B cell (primary cell): ENCODE data around the gene NFKBIB. TPM values are rescaled to one million over a fixed set of nuclear protein-coding genes. Genes with fewer than 3 reads are reported as not detected.
"Not testable (repeated sequence)": the region's sequence is repeated elsewhere in the genome, so short reads cannot be mapped to it uniquely, and the experiment has no call there.

Experiments used
- ATAC-seq: fragments of 200-7000 bp; cut with Tn5 transposase; one replicate; pipeline ENCODE4 v1.10.0; 2021; ENCODE audit warnings: low read depth, mild to moderate bottlenecking, moderate number of reproducible peaks, moderate library complexity
- CTCF ChIA-PET: fragments of 350-600 bp; sonication (Branson Sonifier 250); formaldehyde crosslinking; loops from one replicate; lab custom pipeline; 2021; ENCODE audit warnings: antibody characterized with exemption, inconsistent platforms; lab: Charles Lee
- POLR2A ChIA-PET: fragments of 350-600 bp; sonication (Branson Sonifier 250); formaldehyde crosslinking; loops from one replicate; lab custom pipeline; 2021; ENCODE audit warnings: antibody characterized with exemption; lab: Charles Lee
- DNase-seq: peaks from one replicate; pipeline ENCODE4 v3.0.0; 2013
- H2AFZ ChIP-seq: 2 replicates; pipeline ENCODE4 v1.6.1; 2012; ENCODE audit warnings: mild to moderate bottlenecking, low read depth, low read length; ENCODE audit not compliant: insufficient read depth, poor library complexity, severe bottlenecking
- H3K27ac ChIP-seq, 2 donors: 1 replicate in 1 of 2; 2 replicates in 1 of 2; pipeline ENCODE4 v1.5.1; 2012 to 2013; ENCODE audit warnings: low read length in 2 of 2, mild to moderate bottlenecking in 2 of 2, moderate library complexity in 1 of 2
- H3K27me3 ChIP-seq, 4 experiments: fragments of 200-600 bp in 1 of 4; sonication (generic) in 1 of 4; replicated peaks in 1 of 4; 1 replicate in 2 of 4; 2 replicates in 2 of 4; pipeline versions ENCODE4 v1.6.1 to v1.7.0; 2013 to 2016; ENCODE audit warnings: low read length in 3 of 4, mild to moderate bottlenecking in 2 of 4, mixed read lengths in 1 of 4, moderate library complexity in 1 of 4; ENCODE audit not compliant: insufficient read depth in 4 of 4, control insufficient read depth in 3 of 4; ENCODE audit errors: control extremely low read depth in 1 of 4
- H3K36me3 ChIP-seq, 2 experiments: replicated peaks in 1 of 2; 1 replicate in 1 of 2; 2 replicates in 1 of 2; pipeline versions ENCODE4 v1.6.1 to v1.7.1; 2013; ENCODE audit warnings: low read length in 1 of 2; ENCODE audit not compliant: insufficient read depth in 2 of 2, control insufficient read depth in 1 of 2; ENCODE audit errors: control extremely low read depth in 1 of 2, extremely low read depth in 1 of 2
- H3K4me1 ChIP-seq, 2 donors: fragments of 200-600 bp in 1 of 2; sonication (generic) in 1 of 2; 1 replicate in 1 of 2; 2 replicates in 1 of 2; pipeline versions ENCODE4 v1.5.1 to v1.6.1; 2013 to 2017; ENCODE audit warnings: low read length in 2 of 2; ENCODE audit not compliant: control insufficient read depth in 2 of 2, insufficient read depth in 2 of 2
- H3K4me2 ChIP-seq: replicated peaks from 2 replicates; pipeline ENCODE3; 2012; ENCODE audit warnings: mild to moderate bottlenecking, low read depth, low read length; ENCODE audit not compliant: poor library complexity, severe bottlenecking
- H3K4me3 ChIP-seq, 5 experiments: fragments of 200-600 bp in 1 of 5; sonication (generic) in 1 of 5; 1 replicate in 3 of 5; 2 replicates in 2 of 5; pipeline versions ENCODE4 v1.5.1 to v1.7.0; 2011 to 2016; ENCODE audit warnings: low read length in 4 of 5, mild to moderate bottlenecking in 4 of 5, low read depth in 2 of 5, control low read depth in 1 of 5, moderate library complexity in 1 of 5; ENCODE audit not compliant: insufficient read depth in 1 of 5; ENCODE audit errors: control extremely low read depth in 1 of 5, extremely low read depth in 1 of 5
- H3K79me2 ChIP-seq: fragments of 200-600 bp; sonication (generic); one replicate; pipeline ENCODE4 v1.6.0; 2016; ENCODE audit warnings: low read length; ENCODE audit not compliant: control insufficient read depth, insufficient read depth
- H3K9ac ChIP-seq: fragments of 200-600 bp; sonication (generic); 2 replicates; pipeline ENCODE4 v1.6.1; 2017; ENCODE audit warnings: mild to moderate bottlenecking, low read length, moderate library complexity
- H3K9me3 ChIP-seq, 3 donors: one replicate each; pipeline versions ENCODE4 v1.6.1 to v1.7.1; 2013; ENCODE audit warnings: low read length in 2 of 3; ENCODE audit not compliant: control insufficient read depth in 2 of 3, insufficient read depth in 1 of 3; ENCODE audit errors: control extremely low read depth in 1 of 3
- H4K20me1 ChIP-seq: 2 replicates; pipeline ENCODE4 v1.6.0; 2012; ENCODE audit warnings: mild to moderate bottlenecking, low read length; ENCODE audit not compliant: insufficient read depth, control insufficient read depth, poor library complexity, severe bottlenecking
- H3K27ac Mint-ChIP-seq: one replicate; pipeline ENCODE4 v1.8.0; 2021; ENCODE audit warnings: mixed read lengths
- H3K27me3 Mint-ChIP-seq: one replicate; pipeline ENCODE4 v1.8.0; 2021; ENCODE audit warnings: mixed read lengths
- H3K4me1 Mint-ChIP-seq: one replicate; pipeline ENCODE4 v1.8.0; 2021; ENCODE audit warnings: mixed read lengths
- H3K4me3 Mint-ChIP-seq: one replicate; pipeline ENCODE4 v1.8.0; 2021; ENCODE audit warnings: mixed read lengths
- H3K9me3 Mint-ChIP-seq: one replicate; pipeline ENCODE4 v1.8.0; 2022; ENCODE audit warnings: mixed read lengths; ENCODE audit not compliant: insufficient read depth
- EZH2 ChIP-seq: IDR thresholded peaks from 2 replicates; pipeline ENCODE4 v1.6.1; 2012; ENCODE audit warnings: borderline replicate concordance, low read depth, mild to moderate bottlenecking, moderate library complexity, low read length; ENCODE audit not compliant: insufficient read depth, poor library complexity, severe bottlenecking
- WGBS: methylation state at CpG from one replicate; pipeline ENCODE4 v1.1.5; 2013; ENCODE audit warnings: missing lambda C conversion rate; ENCODE audit not compliant: insufficient coverage; 5-methylcytosine and 5-hydroxymethylcytosine counted together
- intact Hi-C: fragments of 100-400 bp; cut with micrococcal nuclease; formaldehyde crosslinking; loops from one replicate; pipeline ENCODE4 v1.10.0; 2022
- polyA plus RNA-seq: library from polyadenylated mRNA; depleted of rRNA; stranded (reverse); fragments of >200 nt; gene quantifications from 2 replicates; pipeline ENCODE4 v1.2.3, GENCODE V29; 2012
- total RNA-seq, 2 donors: library from RNA; stranded (reverse); fragments of 120-200 nt in 1 of 2; gene quantifications; 1 replicate in 1 of 2; 2 replicates in 1 of 2; pipeline versions ENCODE4 v1.2.3 to v1.2.4, GENCODE V29; 2013 to 2022
- TF ChIP-seq, protein P1 (sequence below): fragments of 200-600 bp; IDR thresholded peaks from one replicate; pipeline ENCODE4 v1.8.0; 2022; ENCODE audit warnings: antibody characterized with exemption, mild to moderate bottlenecking

The NFKBIB gene
- total and polyA plus RNA-seq, 2 donors (not counting 1 experiment from before 2014, with no cell fraction given) = 30.3 to 54.4 TPM

- peak overlapping the region; percentile 91 for H3K9ac ChIP-seq
- POLR2A ChIA-PET = interaction anchor here (0.6 to 10.3 kb wide), 7 partner anchors 7 to 39 kb away, joined by 3 to 237 read pairs (median 6); partner anchors contain the start of genes ECH1, HNRNPL and RINL
Measured at GRCh38 chr19:38870612-38871011, 29.2 kb upstream of the NFKBIB start.

GRCh38 chr19:38873400-38873799 is 26.4 kb upstream of the NFKBIB start:
- H3K9me3 Mint-ChIP-seq, intact Hi-C loops, H3K4me3 ChIP-seq, H3K9me3 ChIP-seq, H3K27me3 ChIP-seq, H3K27me3 Mint-ChIP-seq, H3K4me2 ChIP-seq, H3K9ac ChIP-seq, H3K4me3 Mint-ChIP-seq, ATAC-seq, H2AFZ ChIP-seq, DNase-seq, H4K20me1 ChIP-seq, H3K36me3 ChIP-seq: not testable (repeated sequence)
- WGBS = 96% methylated on average over 5 of the region's 10 CpGs
- H3K79me2 ChIP-seq = peaks cover 17% of the 10 kb centered on the region
- CTCF ChIA-PET = interaction anchor here (0.6 to 0.7 kb wide), 3 partner anchors 9 to 20 kb away, joined by 3 read pairs; no protein-coding TSS in a partner anchor
- Mint-ChIP-seq H3K27ac (peak overlapping the region; percentile 57), H3K4me1 (peaks cover 53% of the 10 kb centered on the region)
- POLR2A ChIA-PET = interaction anchor here (1.6 kb wide), 1 partner anchor 24 kb away, joined by 3 read pairs; no protein-coding TSS in a partner anchor
- peak overlapping the region in 1 of 2 donors; percentile 63 for H3K27ac ChIP-seq
- peaks cover 24 to 39% of the 10 kb centered on the region in 2 donors for H3K4me1 ChIP-seq

More at GRCh38 chr19:38870612-38871011, 29.2 kb upstream of the NFKBIB start:
- peaks cover 34 to 47% of the 10 kb centered on the region in 2 donors for H3K4me1 ChIP-seq
- Mint-ChIP-seq H3K27ac (peak overlapping the region; percentile 76), H3K27me3 (no peaks in the 10 kb centered on the region), H3K4me1 (peaks cover 48% of the 10 kb centered on the region), H3K9me3 (no peaks in the 10 kb centered on the region), H3K4me3 (peak overlapping the region; percentile 95)
- H2AFZ ChIP-seq = peak overlapping the region; percentile 80
- H3K36me3 ChIP-seq = peaks cover 0 to 7% of the 10 kb centered on the region in 2 experiments
- TF ChIP-seq, protein P1, sequence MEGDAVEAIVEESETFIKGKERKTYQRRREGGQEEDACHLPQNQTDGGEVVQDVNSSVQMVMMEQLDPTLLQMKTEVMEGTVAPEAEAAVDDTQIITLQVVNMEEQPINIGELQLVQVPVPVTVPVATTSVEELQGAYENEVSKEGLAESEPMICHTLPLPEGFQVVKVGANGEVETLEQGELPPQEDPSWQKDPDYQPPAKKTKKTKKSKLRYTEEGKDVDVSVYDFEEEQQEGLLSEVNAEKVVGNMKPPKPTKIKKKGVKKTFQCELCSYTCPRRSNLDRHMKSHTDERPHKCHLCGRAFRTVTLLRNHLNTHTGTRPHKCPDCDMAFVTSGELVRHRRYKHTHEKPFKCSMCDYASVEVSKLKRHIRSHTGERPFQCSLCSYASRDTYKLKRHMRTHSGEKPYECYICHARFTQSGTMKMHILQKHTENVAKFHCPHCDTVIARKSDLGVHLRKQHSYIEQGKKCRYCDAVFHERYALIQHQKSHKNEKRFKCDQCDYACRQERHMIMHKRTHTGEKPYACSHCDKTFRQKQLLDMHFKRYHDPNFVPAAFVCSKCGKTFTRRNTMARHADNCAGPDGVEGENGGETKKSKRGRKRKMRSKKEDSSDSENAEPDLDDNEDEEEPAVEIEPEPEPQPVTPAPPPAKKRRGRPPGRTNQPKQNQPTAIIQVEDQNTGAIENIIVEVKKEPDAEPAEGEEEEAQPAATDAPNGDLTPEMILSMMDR = no peak
- TF ChIP-seq EZH2 = no peak
- no peak for DNase-seq
- CTCF ChIA-PET = interaction anchor here (0.7 to 4.2 kb wide), 13 partner anchors 10 to 252 kb away, joined by 3 to 42 read pairs (median 9); partner anchors contain the start of genes ECH1 and EIF3K
- peaks cover 20% of the 10 kb centered on the region for H3K79me2 ChIP-seq
- intact Hi-C loops = loop anchor here (1.0 kb wide), 2 partner anchors 8 to 60 kb away; partner anchors contain the start of genes MRPS12, RINL and SARS2
- 94% methylated on average over 14 of the region's 19 CpGs for WGBS
- H3K4me3 ChIP-seq = peak overlapping the region in 4 of 5 experiments; percentile 79 to 97 (median 88)
- no peak for ATAC-seq
- H3K27me3 ChIP-seq = no peaks in the 10 kb centered on the region
- peaks cover 0 to 3% (median 0%) of the 10 kb centered on the region in 3 donors for H3K9me3 ChIP-seq
- no peaks in the 10 kb centered on the region for H4K20me1 ChIP-seq
- peak overlapping the region; percentile 99 for H3K4me2 ChIP-seq
- H3K27ac ChIP-seq = peak overlapping the region; percentile 28 to 76
